ENCODE data around the gene VPS37C. TPM values are rescaled to one million over a fixed set of nuclear protein-coding genes. Genes with fewer than 3 reads are reported as not detected.

VPS37C gene
- total and polyA plus RNA-seq, 7 experiments from 2014 or later: 0.31 to 12.0 (median 7.9) TPM

Other genes starting within 250 kb of the VPS37C start
- 10 to 100 TPM; 49.8 to 99.8 (median 56.9) TPM for gene TMEM109, start 247.3 kb downstream of the VPS37C start, total RNA-seq
- gene TMEM109, start 247.3 kb downstream of the VPS37C start, polyA plus RNA-seq: 100 to 1,000 TPM; 208 to 287 TPM
- gene TMEM132A, start 237.0 kb downstream of the VPS37C start, total RNA-seq: under 1 TPM in 2 of 5 experiments, not detected in 3; 0.57 to 0.58 TPM
- not detected for gene TMEM132A, start 237.0 kb downstream of the VPS37C start, polyA plus RNA-seq
- 100 to 1,000 TPM in 1 of 5 experiments, 10 to 100 TPM in 3, 1 to 10 TPM in 1; 2.9 to 101 (median 10.8) TPM for gene SLC15A3, start 209.2 kb downstream of the VPS37C start, total RNA-seq
- 1 to 10 TPM in 1 of 2 donors, under 1 TPM in 1; 0.85 to 2.6 TPM for gene SLC15A3, start 209.2 kb downstream of the VPS37C start, polyA plus RNA-seq
- gene CD6, start 189.7 kb downstream of the VPS37C start, total RNA-seq: 100 to 1,000 TPM; 361 to 653 (median 430) TPM
- 100 to 1,000 TPM; 195 to 303 TPM for gene CD6, start 189.7 kb downstream of the VPS37C start, polyA plus RNA-seq
- 100 to 1,000 TPM; 180 to 399 (median 224) TPM for gene CD5, start 58.9 kb downstream of the VPS37C start, total RNA-seq
- gene CD5, start 58.9 kb downstream of the VPS37C start, polyA plus RNA-seq: 100 to 1,000 TPM; 217 to 371 TPM
- under 1 TPM in 1 of 5 experiments, not detected in 4; 0.83 TPM for gene PGA3, start 42.1 kb upstream of the VPS37C start, total RNA-seq
- gene PGA3, start 42.1 kb upstream of the VPS37C start, polyA plus RNA-seq: not detected
- gene PGA4, start 60.9 kb upstream of the VPS37C start, total RNA-seq: 1 to 10 TPM in 1 of 5 experiments, not detected in 4; 1.9 TPM
- not detected for gene PGA4, start 60.9 kb upstream of the VPS37C start, polyA plus RNA-seq
- not detected for gene PGA5, start 79.7 kb upstream of the VPS37C start, total RNA-seq
- not detected for gene PGA5, start 79.7 kb upstream of the VPS37C start, polyA plus RNA-seq
- 1 to 10 TPM in 1 of 5 experiments, under 1 TPM in 4; 0.16 to 3.8 (median 0.49) TPM for gene VWCE, start 133.9 kb upstream of the VPS37C start, total RNA-seq
- not detected for gene VWCE, start 133.9 kb upstream of the VPS37C start, polyA plus RNA-seq
- gene DDB1, start 171.7 kb upstream of the VPS37C start, total RNA-seq: 100 to 1,000 TPM; 153 to 213 (median 160) TPM
- gene DDB1, start 171.7 kb upstream of the VPS37C start, polyA plus RNA-seq: 100 to 1,000 TPM; 113 to 125 TPM
- 10 to 100 TPM; 36.9 to 59.9 (median 43.3) TPM for gene TKFC, start 171.8 kb upstream of the VPS37C start, total RNA-seq
- 10 to 100 TPM; 24.6 to 30.0 TPM for gene TKFC, start 171.8 kb upstream of the VPS37C start, polyA plus RNA-seq
- 10 to 100 TPM; 37.9 to 47.6 (median 44.2) TPM for gene CYB561A3, start 200.5 kb upstream of the VPS37C start, total RNA-seq
- gene CYB561A3, start 200.5 kb upstream of the VPS37C start, polyA plus RNA-seq: 10 to 100 TPM; 62.7 to 73.8 TPM
- 10 to 100 TPM; 54.6 to 65.1 (median 59.9) TPM for gene TMEM138, start 200.9 kb upstream of the VPS37C start, total RNA-seq
- gene TMEM138, start 200.9 kb upstream of the VPS37C start, polyA plus RNA-seq: 10 to 100 TPM; 42.9 to 49.3 TPM
- 10 to 100 TPM in 2 of 5 experiments, 1 to 10 TPM in 3; 4.7 to 17.2 (median 9.2) TPM for gene TMEM216, start 231.2 kb upstream of the VPS37C start, total RNA-seq
- gene TMEM216, start 231.2 kb upstream of the VPS37C start, polyA plus RNA-seq: 10 to 100 TPM; 34.7 to 35.8 TPM

All from naive thymus-derived CD4-positive, alpha-beta T cell (primary cell).